ENCODE data around the gene IQCE. TPM values are rescaled to one million over a fixed set of nuclear protein-coding genes. Genes with fewer than 3 reads are reported as not detected.

The IQCE gene
- total and polyA plus RNA-seq, 10 of the 15 experiments (the other 5 are each of a cell fraction or from before 2014, with no cell fraction given): 0.37 to 8.1 (median 3.7) TPM

DNA sequence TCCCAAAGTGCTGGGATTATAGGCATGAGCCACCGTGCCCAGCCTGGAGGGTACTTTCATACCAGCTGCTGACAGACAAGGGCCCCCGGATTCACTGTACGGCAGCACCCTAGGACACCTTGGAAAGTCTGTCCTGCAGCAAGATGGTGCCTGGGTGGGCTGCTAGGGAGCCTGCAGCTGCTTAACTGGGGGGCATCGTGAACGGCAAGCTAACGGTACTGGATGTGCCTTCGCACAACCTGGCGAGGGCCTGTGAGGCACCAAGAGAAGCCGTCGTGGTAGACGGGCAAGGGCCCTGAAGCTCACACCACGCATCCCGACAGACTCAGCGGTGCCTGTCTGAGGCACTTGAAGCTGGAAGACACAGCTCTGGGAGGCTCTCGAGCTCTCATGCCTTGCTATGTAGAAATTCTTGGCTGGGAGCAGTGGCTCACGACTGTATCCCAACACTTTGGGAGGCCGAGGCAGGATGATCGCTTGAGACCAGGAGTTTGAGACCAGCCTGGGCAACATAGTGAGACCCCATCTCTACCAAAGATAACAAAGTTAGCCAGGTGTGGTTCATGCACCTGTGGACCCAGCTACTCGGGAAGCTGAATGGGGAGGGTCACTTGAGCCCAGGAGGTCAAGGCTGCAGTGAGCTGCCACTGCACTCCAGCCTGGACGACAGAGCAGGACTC lies 12.9 kb upstream of the IQCE start:
- TF ChIP-seq SREBF1 (IDR thresholded peaks at IDR 0.05; ENCODE audit: low read length): no peak
- no peak for TF ChIP-seq IRF4 (IDR thresholded peaks at IDR 0.05; ENCODE audit: low read depth, low read length)
- TF ChIP-seq NFIC (IDR thresholded peaks at IDR 0.05; ENCODE audit: low read depth, low read length): no peak
- TF ChIP-seq STAT1 (conservative IDR thresholded peaks at IDR 0.05): no peak
- no peak for TF ChIP-seq ZNF274 (IDR thresholded peaks at IDR 0.05; ENCODE audit: insufficient read depth, insufficient read length)
- no peak for TF ChIP-seq PBX3 (IDR thresholded peaks at IDR 0.05; ENCODE audit: insufficient replicate concordance, low read depth, low read length)
- Histone ChIP-seq H3K27ac (ENCODE audit: control insufficient read depth, insufficient read depth) (no peak overlapping the region), H3K9me3 (replicated peaks; ENCODE audit: control insufficient read depth, insufficient read depth, low read length) (no peaks in the 10 kb centered on the region), H4K20me1 (ENCODE audit: control insufficient read depth, insufficient read depth) (no peaks in the 10 kb centered on the region), H3K4me1 (ENCODE audit: control insufficient read depth, insufficient read depth, low read length) (no peaks in the 10 kb centered on the region), H3K36me3 (ENCODE audit: control insufficient read depth in 2 of 2, insufficient read depth in 2 of 2, low read length in 1 of 2) (peaks cover 4 to 28% of the 10 kb centered on the region in 2 experiments), H3K9ac (ENCODE audit: control insufficient read depth, insufficient read depth, low read length) (no peak overlapping the region), H2AFZ (ENCODE audit: control insufficient read depth, low read depth, low read length) (no peak overlapping the region), H3K4me2 (ENCODE audit: control insufficient read depth, insufficient read depth) (no peak overlapping the region), H3K27me3 (replicated peaks in 1 of 2; ENCODE audit: control insufficient read depth in 2 of 2, insufficient read depth in 2 of 2, low read length in 1 of 2) (no peaks in the 10 kb centered on the region), H3K79me2 (ENCODE audit: control insufficient read depth, insufficient read depth, low read length) (no peaks in the 10 kb centered on the region), H3K4me3 (no peak overlapping the region)
- ChIA-PET SMC1A (ENCODE audit: uncharacterized antibody, unreplicated experiment) (no interaction called here), CTCF (no interaction called here), RAD21 (ENCODE audit: unreplicated experiment) (no interaction called here), POLR2A (no interaction called here)
- no TSS peak for BruUV-seq (replicated peaks)
- in situ Hi-C loops (cut with MboI) (no loop called here), intact Hi-C loops (cut with micrococcal nuclease; ENCODE audit: unreplicated experiment) (no loop called here)
- no peak for DNase-seq (ENCODE audit: low read depth, low spot score)
- 99% methylated on average over 20 of the region's 20 CpGs for WGBS (ENCODE audit: insufficient coverage, insufficient replicate concordance, low lambda C conversion rate, missing lambda C conversion rate)
- no peak for FAIRE-seq
- ATAC-seq: no peak
